ENCODE results near the gene SLC34A2.

Gene SLC34A2

GRCh38 chr4:25663781-25664180 is 8.1 kb downstream of the SLC34A2 start:
- peak; percentile 51 to 75 for DNase-seq

GRCh38 chr4:25666031-25666630 is 10.5 kb downstream of the SLC34A2 start:
- no peak for DNase-seq

GRCh38 chr4:25667931-25668557 is 12.4 kb downstream of the SLC34A2 start:
- DNase-seq: no peak

GRCh38 chr4:25670991-25671390 is 15.3 kb downstream of the SLC34A2 start:
- no peak for DNase-seq

GRCh38 chr4:25672756-25673155 is 17.1 kb downstream of the SLC34A2 start:
- DNase-seq: no peak

GRCh38 chr4:25674386-25674785 is 18.7 kb downstream of the SLC34A2 start:
- no peak for DNase-seq

- DNase-seq: no peak
Measured at GRCh38 chr4:25676221-25676620, 20.6 kb downstream of the SLC34A2 start.

GRCh38 chr4:25677157-25677556 is 21.5 kb downstream of the SLC34A2 start:
- DNase-seq: no peak

GRCh38 chr4:25677943-25678342 is 22.3 kb downstream of the SLC34A2 start:
- DNase-seq: no peak

- no peak for DNase-seq
Measured at GRCh38 chr4:25687773-25688172, 32.1 kb downstream of the SLC34A2 start.

- no peak for DNase-seq
Measured at GRCh38 chr4:25694466-25694865, 38.8 kb downstream of the SLC34A2 start.

GRCh38 chr4:25696409-25696808 is 40.8 kb downstream of the SLC34A2 start:
- no peak for DNase-seq

- no peak for DNase-seq
Measured at GRCh38 chr4:25697516-25697915, 41.9 kb downstream of the SLC34A2 start.

GRCh38 chr4:25700661-25701060 is 45.0 kb downstream of the SLC34A2 start:
- DNase-seq: no peak

GRCh38 chr4:25702848-25703247 is 47.2 kb downstream of the SLC34A2 start:
- DNase-seq: peak in 1 of 2 experiments; percentile 41

- no peak for DNase-seq
Measured at GRCh38 chr4:25703731-25704388, 48.2 kb downstream of the SLC34A2 start.

GRCh38 chr4:25704516-25704915 is 48.9 kb downstream of the SLC34A2 start:
- DNase-seq: no peak

- no peak for DNase-seq
Measured at GRCh38 chr4:25710637-25711036, 55.0 kb downstream of the SLC34A2 start.

- no peak for DNase-seq
Measured at GRCh38 chr4:25712611-25713010, 57.0 kb downstream of the SLC34A2 start.

- DNase-seq: no peak
Measured at GRCh38 chr4:25713812-25714211, 58.2 kb downstream of the SLC34A2 start.

- DNase-seq: no peak
Measured at GRCh38 chr4:25722964-25723363, 67.3 kb downstream of the SLC34A2 start.

- DNase-seq: no peak
Measured at GRCh38 chr4:25723409-25723808, 67.8 kb downstream of the SLC34A2 start.

- DNase-seq: no peak
Measured at GRCh38 chr4:25725870-25726269, 70.2 kb downstream of the SLC34A2 start.

GRCh38 chr4:25727711-25728493 is 72.3 kb downstream of the SLC34A2 start:
- peak; percentile 76 to 84 for DNase-seq
